ENCODE measurements around the gene CD300LD.

The CD300LD gene

GRCh38 chr17:74543891-74544760, 48.0 kb downstream of the CD300LD start:
- DNase-seq (ENCODE audit: low spot score): no peak

DNA sequence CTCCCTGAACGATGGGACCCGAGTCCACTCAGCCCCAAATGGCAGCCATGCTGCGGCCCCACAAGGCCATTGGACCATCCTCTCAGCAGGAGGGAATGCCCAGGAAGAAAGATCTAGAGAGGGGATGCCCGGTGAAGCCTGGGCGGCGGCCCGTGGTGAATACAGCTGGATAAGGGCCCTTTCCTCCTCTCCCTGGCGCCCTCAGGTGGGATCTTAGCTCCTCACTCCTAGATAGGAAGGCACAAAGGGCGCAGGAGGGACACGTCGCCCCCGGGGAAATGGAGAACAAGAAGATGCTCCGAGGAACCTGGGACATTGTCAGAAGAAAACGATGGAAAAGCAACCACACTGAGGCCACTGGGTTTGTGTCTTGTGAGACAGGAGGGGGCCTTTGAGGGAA, 48.7 kb downstream of the CD300LD start:
- no peak for DNase-seq (ENCODE audit: low spot score)

DNA sequence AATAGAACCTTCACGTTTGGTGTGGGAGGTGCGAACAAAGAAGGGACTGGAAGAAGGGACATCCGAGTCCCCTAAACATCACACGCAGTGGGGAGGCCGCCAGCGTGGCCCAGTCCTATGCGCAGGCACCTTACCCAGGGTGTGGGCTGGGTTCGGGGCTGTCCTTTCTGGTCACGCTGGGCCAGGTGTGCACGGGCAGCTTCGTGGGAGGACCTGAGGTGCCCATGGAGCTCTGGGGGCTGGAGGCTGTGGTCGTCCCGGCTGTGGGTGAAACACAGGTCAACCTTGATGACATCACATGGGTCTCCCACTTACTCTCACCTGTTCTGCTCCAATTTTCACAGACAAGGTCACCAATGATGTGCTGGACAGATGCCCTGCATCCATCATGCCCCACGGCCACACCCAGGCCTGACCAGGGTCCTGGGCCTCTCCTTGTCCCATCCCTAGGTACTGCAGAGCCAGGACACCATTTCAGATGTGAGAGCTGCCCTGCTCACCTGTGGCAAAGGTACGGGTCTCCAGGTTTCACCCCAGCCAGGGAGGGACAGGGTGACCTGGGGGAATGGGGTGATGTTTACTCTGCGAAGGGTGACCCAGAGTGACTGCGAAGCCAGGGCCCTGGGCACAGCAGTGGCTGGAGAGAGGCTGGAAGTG, 49.2 kb downstream of the CD300LD start:
- DNase-seq (ENCODE audit: low spot score): no peak

DNA sequence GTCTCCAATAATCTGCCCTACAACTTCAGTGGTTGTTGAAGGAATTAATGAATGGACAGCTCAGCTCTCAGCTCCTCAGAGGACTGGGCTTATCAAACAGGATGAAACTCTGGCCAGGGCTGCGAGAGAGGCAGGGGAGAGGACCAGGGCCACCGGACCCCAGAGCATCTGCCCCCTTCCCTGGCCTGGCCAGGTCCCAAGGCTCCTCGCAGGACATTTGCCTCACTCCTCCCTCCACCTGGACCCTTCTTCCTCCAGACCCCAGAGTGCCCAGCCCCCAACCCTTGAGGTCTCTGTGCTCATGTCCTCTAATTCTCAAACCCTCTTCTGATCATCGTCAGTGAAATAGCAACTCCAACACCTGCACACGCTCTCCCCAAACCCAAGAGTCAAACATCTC, 49.9 kb downstream of the CD300LD start:
- DNase-seq (ENCODE audit: low spot score): no peak

GRCh38 chr17:74541176-74542111, 50.6 kb downstream of the CD300LD start:
- DNase-seq (ENCODE audit: low spot score): no peak

DNA sequence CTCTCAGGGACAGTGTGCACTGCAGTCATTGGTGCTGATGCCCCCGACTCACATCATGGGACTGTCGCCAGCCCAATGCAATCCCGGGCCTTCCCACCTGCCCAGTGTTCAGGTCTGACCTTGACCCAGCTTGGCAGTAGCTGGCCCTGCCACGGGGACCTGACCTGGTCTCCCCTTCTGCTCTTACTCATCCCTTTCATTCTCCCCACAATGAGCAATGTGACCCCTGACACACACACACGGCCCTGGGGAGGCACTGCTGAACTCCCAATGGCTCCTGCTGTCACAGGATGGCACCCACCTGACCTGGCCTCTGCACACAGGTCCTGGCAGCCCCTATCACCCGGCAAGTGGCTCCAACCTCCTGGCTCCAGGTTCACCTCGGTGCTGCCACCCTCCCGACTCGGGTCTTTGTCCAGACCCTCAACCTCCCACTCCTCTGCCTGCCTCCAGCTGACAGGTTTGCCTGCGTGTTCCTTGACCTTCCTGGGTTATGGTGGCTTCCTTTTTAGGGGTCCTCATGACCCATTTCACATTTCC, 52.7 kb downstream of the CD300LD start:
- no peak for DNase-seq (ENCODE audit: low spot score)

DNA sequence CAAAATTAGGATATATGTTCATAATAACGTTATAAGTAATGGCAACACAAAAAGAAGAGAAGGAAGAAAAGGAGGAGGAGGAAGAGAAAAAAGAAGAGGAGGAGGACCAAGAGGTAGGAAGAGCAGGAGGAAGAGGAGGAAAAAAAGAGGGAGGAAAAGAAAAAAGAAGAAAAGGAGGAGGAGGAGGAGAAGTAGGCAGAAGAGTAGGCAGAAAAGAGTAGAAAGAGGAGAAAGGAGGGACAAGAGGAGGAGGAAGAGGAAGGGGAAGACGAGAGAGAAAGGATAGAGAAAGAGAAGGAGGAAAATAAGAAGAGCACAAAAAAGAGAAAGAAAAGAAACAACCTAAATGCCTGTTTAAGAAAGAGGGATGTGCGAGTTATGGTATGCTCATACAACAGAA, 55.2 kb downstream of the CD300LD start:
- DNase-seq (ENCODE audit: low spot score): no peak

- no peak for DNase-seq (ENCODE audit: low spot score)
Observed at GRCh38 chr17:74532115-74532514, 60.0 kb downstream of the CD300LD start.

- no peak for DNase-seq (ENCODE audit: low spot score)
Observed at GRCh38 chr17:74531231-74531761, 60.8 kb downstream of the CD300LD start, which contains the start of gene CD300LB. Gene CD300LB (minus strand): TSS chr17:74531475. CDS start chr17:74531350, 125 bp downstream.

GRCh38 chr17:74530831-74531150, 61.3 kb downstream of the CD300LD start:
- DNase-seq (ENCODE audit: low spot score): no peak

All from RKO (cell line).